Spleen (tissue), 11 donors: ENCODE results near the gene SNX1. TPM values are rescaled to one million over a fixed set of nuclear protein-coding genes. Genes with fewer than 3 reads are reported as not detected.

Experiments used
- DNase-seq: peaks from one replicate; pipeline ENCODE4 v3.0.0-alpha.2; 2020
- H3K27ac ChIP-seq, 8 donors: fragments of 200-600 bp; sonication (generic) in 7 of 8; 1 replicate in 4 of 8; 2 replicates in 4 of 8; pipeline versions ENCODE4 v1.5.0 to v1.8.0; 2016 to 2021; ENCODE audit warnings: inconsistent platforms in 4 of 8, mild to moderate bottlenecking in 4 of 8, moderate library complexity in 1 of 8
- H3K27me3 ChIP-seq, 7 donors: fragments of 200-600 bp; sonication (generic) in 6 of 7; replicated peaks in 1 of 7; 1 replicate in 4 of 7; 2 replicates in 3 of 7; pipeline versions ENCODE4 v1.5.0 to v1.8.0; 2016 to 2021; ENCODE audit warnings: inconsistent platforms in 3 of 7, mild to moderate bottlenecking in 1 of 7
- H3K36me3 ChIP-seq, 6 donors: fragments of 200-600 bp; sonication (generic) in 5 of 6; 1 replicate in 4 of 6; 2 replicates in 2 of 6; pipeline versions ENCODE4 v1.5.0 to v1.8.0; 2016 to 2021; ENCODE audit warnings: inconsistent platforms in 2 of 6
- H3K4me1 ChIP-seq, 6 donors: fragments of 200-600 bp; sonication (generic) in 5 of 6; 1 replicate in 3 of 6; 2 replicates in 3 of 6; pipeline versions ENCODE4 v1.5.0 to v1.8.0; 2016 to 2021; ENCODE audit warnings: inconsistent platforms in 3 of 6
- H3K4me3 ChIP-seq, 8 donors: fragments of 200-600 bp; sonication (generic) in 7 of 8; 1 replicate in 4 of 8; 2 replicates in 4 of 8; pipeline versions ENCODE4 v1.5.0 to v1.8.0; 2016 to 2021; ENCODE audit warnings: inconsistent platforms in 4 of 8, mild to moderate bottlenecking in 4 of 8, moderate library complexity in 2 of 8
- H3K9me3 ChIP-seq, 8 donors: fragments of 200-600 bp; sonication (generic) in 7 of 8; 1 replicate in 4 of 8; 2 replicates in 4 of 8; pipeline versions ENCODE4 v1.5.0 to v1.8.0; 2016 to 2021; ENCODE audit warnings: inconsistent platforms in 4 of 8
- CTCF ChIP-seq, 11 experiments: fragments of 200-600 bp in 7 of 11; fragments of 450-650 bp in 4 of 11; sonication (generic) in 4 of 11; IDR thresholded peaks in 8 of 11; conservative IDR thresholded peaks in 3 of 11; 1 replicate in 7 of 11; 2 replicates in 4 of 11; pipeline versions ENCODE4 v1.4.0 to v1.8.0; 2016 to 2021; ENCODE audit warnings: antibody characterized with exemption in 11 of 11, inconsistent platforms in 4 of 11, mild to moderate bottlenecking in 1 of 11
- POLR2A ChIP-seq, 3 donors: fragments of 450-650 bp; IDR thresholded peaks; one replicate each; pipeline ENCODE4 v1.5.1; 2017; ENCODE audit warnings: antibody characterized with exemption in 3 of 3, mild to moderate bottlenecking in 1 of 3
- POLR2AphosphoS5 ChIP-seq, 3 donors: sonication (generic); formaldehyde crosslinking; IDR thresholded peaks; one replicate each; pipeline ENCODE4 v1.5.1; 2017; ENCODE audit warnings: antibody characterized with exemption in 3 of 3
- WGBS, 5 donors: extraction: QIAGEN DNeasy Blood & Tissue Kit in 3 of 5; methylation state at CpG; one replicate each; pipeline versions ENCODE4 v1.1.5 to v1.1.7; 2013 to 2018; 5-methylcytosine and 5-hydroxymethylcytosine counted together
- intact Hi-C: fragments of 100-400 bp; cut with DNase I; formaldehyde crosslinking; loops from one replicate; pipeline ENCODE4 v1.15.0; 2023; ENCODE audit warnings: low total_unique reads
- polyA plus RNA-seq, 3 donors: library from polyadenylated mRNA; stranded (reverse); fragments of 200-250 nt; gene quantifications; one replicate each; pipeline ENCODE4 v1.2.1, GENCODE V29; 2013
- total RNA-seq, 7 donors: library from RNA; depleted of rRNA in 3 of 7; stranded (reverse); fragments of >200 nt in 3 of 7; fragmentation: NEBNext Ultra II Directional in 4 of 7; extraction: Animal tissue kit (Norgen Biotek cat#: 25700) in 4 of 7; gene quantifications; one replicate each; pipeline versions ENCODE4 v1.1.0 to v1.2.1, GENCODE V29; 2016 to 2021
- donor health status: healthy with polysubstance abuse.
- donor health status: DM: no; HTN: no; CAD: no; lungs with moderate emphysema.
- donor health status: DM: no; HTN: no; CAD: no.
- donor health status: Bipolar disorder and iron deficiency.
- donor health status: healthy.
- donor health status: DM: no; HTN: no; CAD: no.
- donor health status: DM: yes; HTN: yes; CAD: no.

Gene SNX1
- total and polyA plus RNA-seq, 10 donors, result 45.5 to 161 (median 112) TPM

- H3K27me3 ChIP-seq, result no peaks in the 10 kb centered on the region
- no peak for DNase-seq
- 79 to 91% (median 85%) methylated on average over 10 of the region's 10 CpGs for WGBS, 5 donors
- H3K4me1 ChIP-seq, result peaks cover 0 to 30% (median 3%) of the 10 kb centered on the region in 6 donors
- H3K9me3 ChIP-seq, result no peaks in the 10 kb centered on the region
- H3K36me3 ChIP-seq, result peaks cover 16 to 100% (median 100%) of the 10 kb centered on the region in 6 donors
- TF ChIP-seq POLR2A (IDR thresholded peaks at IDR 0.05), result no peak
- TF ChIP-seq CTCF (IDR thresholded peaks at IDR 0.05 in 8 of 11, conservative IDR thresholded peaks at IDR 0.05 in 3 of 11), result no peak
- peak in 1 of 3 donors; percentile 12 for TF ChIP-seq POLR2AphosphoS5 (IDR thresholded peaks at IDR 0.05)
- H3K27ac ChIP-seq, result peak overlapping the region in 2 of 8 donors; percentile 2 to 36
- H3K4me3 ChIP-seq, result no peak overlapping the region
- intact Hi-C loops, result no loop called here
Measured at GRCh38 chr15:64133623-64134344, 38.0 kb downstream of the SNX1 start.

DNA sequence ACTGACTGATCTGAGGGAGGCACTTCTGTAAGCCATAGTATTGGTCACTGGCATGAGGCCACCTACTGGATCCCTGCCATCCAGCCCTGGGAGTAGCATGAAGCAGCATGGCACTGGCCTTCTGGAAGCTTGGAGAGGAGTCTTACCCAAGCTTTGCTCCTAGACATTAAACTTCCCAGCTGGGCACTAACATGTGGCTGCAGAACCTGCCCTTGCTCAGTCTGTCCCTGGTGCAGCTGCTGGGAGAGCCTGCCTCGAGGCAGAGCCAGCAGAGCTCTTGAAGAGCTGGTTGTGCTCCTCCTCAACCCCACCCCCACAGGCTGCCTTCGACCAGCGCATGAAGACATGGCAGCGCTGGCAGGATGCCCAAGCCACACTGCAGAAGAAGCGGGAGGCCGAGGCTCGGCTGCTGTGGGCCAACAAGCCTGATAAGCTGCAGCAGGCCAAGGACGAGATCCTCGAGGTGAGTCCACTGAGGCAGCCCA is 38.6 kb downstream of the SNX1 start:
- H3K4me1 ChIP-seq, result peaks cover 0 to 30% (median 3%) of the 10 kb centered on the region in 6 donors
- DNase-seq, result peak; percentile 73
- no peaks in the 10 kb centered on the region for H3K9me3 ChIP-seq
- intact Hi-C loops, result no loop called here
- TF ChIP-seq CTCF (IDR thresholded peaks at IDR 0.05 in 8 of 11, conservative IDR thresholded peaks at IDR 0.05 in 3 of 11), result no peak
- TF ChIP-seq POLR2AphosphoS5 (IDR thresholded peaks at IDR 0.05), result peak in 2 of 3 donors; percentile 49 to 71
- H3K36me3 ChIP-seq, result peaks cover 16 to 96% (median 96%) of the 10 kb centered on the region in 6 donors
- WGBS, 5 donors, result 52 to 79% (median 64%) methylated on average over 4 to 9 of the region's 9 CpGs; no CpG with 5 or more reads in 1 of the 5 donors
- H3K4me3 ChIP-seq, result no peak overlapping the region
- peak overlapping the region in 1 of 8 donors; percentile 36 for H3K27ac ChIP-seq
- H3K27me3 ChIP-seq, result no peaks in the 10 kb centered on the region

- Histone ChIP-seq H3K36me3 (peaks cover 7 to 89% (median 78%) of the 10 kb centered on the region in 6 donors), H3K4me3 (no peak overlapping the region), H3K9me3 (no peaks in the 10 kb centered on the region), H3K27ac (peak overlapping the region in 1 of 8 donors; percentile 41), H3K4me1 (peaks cover 0 to 30% (median 3%) of the 10 kb centered on the region in 6 donors), H3K27me3 (no peaks in the 10 kb centered on the region)
- WGBS, 5 donors, result 87 to 97% (median 93%) methylated on average over 7 of the region's 7 CpGs
- no peak for DNase-seq
- intact Hi-C loops, result no loop called here
- TF ChIP-seq CTCF (IDR thresholded peaks at IDR 0.05 in 8 of 11, conservative IDR thresholded peaks at IDR 0.05 in 3 of 11), result no peak
- TF ChIP-seq POLR2A (IDR thresholded peaks at IDR 0.05), result no peak
- TF ChIP-seq POLR2AphosphoS5 (IDR thresholded peaks at IDR 0.05), result no peak
Measured at GRCh38 chr15:64136347-64136746, 40.6 kb downstream of the SNX1 start.

- peak; percentile 83 for DNase-seq
- Histone ChIP-seq H3K36me3 (peaks cover 7 to 89% (median 77%) of the 10 kb centered on the region in 6 donors), H3K9me3 (no peaks in the 10 kb centered on the region), H3K27ac (peak overlapping the region in 2 of 8 donors; percentile 7 to 41), H3K4me1 (peaks cover 0 to 30% (median 3%) of the 10 kb centered on the region in 6 donors), H3K4me3 (no peak overlapping the region), H3K27me3 (no peaks in the 10 kb centered on the region)
- 65 to 76% (median 69%) methylated on average over 8 of the region's 8 CpGs for WGBS, 5 donors
- TF ChIP-seq POLR2A (IDR thresholded peaks at IDR 0.05) (no peak), CTCF (IDR thresholded peaks at IDR 0.05 in 8 of 11, conservative IDR thresholded peaks at IDR 0.05 in 3 of 11) (peak in 7 of 11 experiments; percentile 9 to 35 (median 25)), POLR2AphosphoS5 (IDR thresholded peaks at IDR 0.05) (peak; percentile 40 to 66 (median 66))
- intact Hi-C loops, result no loop called here
Measured at GRCh38 chr15:64137226-64137833, 41.5 kb downstream of the SNX1 start.
